Naive thymus-derived CD8-positive, alpha-beta T cell (primary cell): ENCODE measurements around the gene GPS2. TPM values are rescaled to one million over a fixed set of nuclear protein-coding genes. Genes with fewer than 3 reads are reported as not detected.

Experiments
- ATAC-seq, 2 donors: fragments of 150-1000 bp; cut with Tn5 transposase in 1 of 2; sonication (Bioruptor Pico), chemical (Tn5 transposase) in 1 of 2; 1 replicate in 1 of 2; 2 replicates in 1 of 2; pipeline ENCODE4 v1.10.0; 2021; ENCODE audit warnings: mild to moderate bottlenecking in 2 of 2, moderate library complexity in 2 of 2
- POLR2A ChIA-PET: fragments of 350-600 bp; sonication (Branson Sonifier 250); formaldehyde crosslinking; loops from one replicate; lab custom pipeline; 2021; ENCODE audit warnings: antibody characterized with exemption; lab: Charles Lee
- DNase-seq, 10 donors: peaks; one replicate each; pipeline versions ENCODE4 v3.0.0 to v3.0.0-alpha.2; 2020 to 2022
- H3K27ac Mint-ChIP-seq, 10 donors: one replicate each; pipeline ENCODE4 v1.8.0; 2020 to 2022; ENCODE audit warnings: mild to moderate bottlenecking in 10 of 10, mixed read lengths in 10 of 10, moderate library complexity in 4 of 10, inconsistent platforms in 1 of 10
- H3K27me3 Mint-ChIP-seq, 5 donors: one replicate each; pipeline ENCODE4 v1.8.0; 2021 to 2022; ENCODE audit warnings: mixed read lengths in 5 of 5
- H3K36me3 Mint-ChIP-seq, 3 donors: one replicate each; pipeline ENCODE4 v1.8.0; 2020 to 2022; ENCODE audit warnings: mixed read lengths in 3 of 3, mild to moderate bottlenecking in 2 of 3, inconsistent platforms in 1 of 3
- H3K4me1 Mint-ChIP-seq, 4 donors: one replicate each; pipeline ENCODE4 v1.8.0; 2021 to 2022; ENCODE audit warnings: mixed read lengths in 4 of 4
- H3K4me3 Mint-ChIP-seq, 10 donors: one replicate each; pipeline ENCODE4 v1.8.0; 2020 to 2022; ENCODE audit warnings: mild to moderate bottlenecking in 10 of 10, mixed read lengths in 10 of 10, moderate library complexity in 6 of 10, inconsistent platforms in 1 of 10
- H3K9me3 Mint-ChIP-seq, 9 donors: one replicate each; pipeline ENCODE4 v1.8.0; 2020 to 2022; ENCODE audit warnings: mixed read lengths in 9 of 9, mild to moderate bottlenecking in 3 of 9, inconsistent platforms in 1 of 9, moderate library complexity in 1 of 9
- polyA plus RNA-seq, 3 donors: library from polyadenylated mRNA; unstranded; fragments of 300-500 nt; fragmentation: Illumina TruSeq; gene quantifications; one replicate each; pipeline ENCODE4 v1.2.3, GENCODE V29; 2021
- total RNA-seq, 8 experiments: library from RNA in 2 of 8; stranded (reverse) in 2 of 8; gene quantifications; one replicate each; pipeline ENCODE4 v1.2.3 and lab custom pipeline; 2021 to 2026

GPS2 gene
- total and polyA plus RNA-seq, 5 experiments from 2014 or later = 75.7 to 147 (median 107) TPM

DNA sequence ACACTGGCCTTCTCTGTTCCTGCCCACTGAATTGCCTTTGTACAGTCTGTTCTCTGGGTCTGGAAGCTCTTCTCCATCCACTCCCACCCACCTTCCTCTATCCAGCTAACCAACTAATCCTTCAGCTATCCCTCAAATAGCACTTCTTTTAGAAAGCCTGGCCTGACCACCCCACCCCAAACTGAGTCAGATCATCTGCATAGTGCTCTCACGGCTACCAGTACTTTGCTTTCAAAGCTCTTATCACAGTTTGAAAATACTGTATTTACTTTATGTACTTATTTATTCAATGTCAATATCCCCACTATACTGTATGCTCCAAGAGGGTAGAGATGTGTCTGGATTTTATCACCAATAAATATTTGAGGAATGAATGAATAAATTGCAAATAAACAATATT is 48.4 kb downstream of the GPS2 start:
- peaks cover 0 to 11% (median 0%) of the 10 kb centered on the region in 5 donors for H3K27me3 Mint-ChIP-seq
- H3K4me1 Mint-ChIP-seq = peaks cover 17 to 23% (median 20%) of the 10 kb centered on the region in 4 donors
- peak overlapping the region in 1 of 10 donors; percentile 21 for H3K4me3 Mint-ChIP-seq
- POLR2A ChIA-PET = interaction anchor here (1.5 kb wide), 1 partner anchor 14 kb away, joined by 3 read pairs; no protein-coding TSS in a partner anchor
- H3K9me3 Mint-ChIP-seq = no peaks in the 10 kb centered on the region
- ATAC-seq (no peak), DNase-seq (no peak)
- peak overlapping the region in 3 of 10 donors; percentile 22 to 51 (median 27) for H3K27ac Mint-ChIP-seq
- no peaks in the 10 kb centered on the region for H3K36me3 Mint-ChIP-seq

DNA sequence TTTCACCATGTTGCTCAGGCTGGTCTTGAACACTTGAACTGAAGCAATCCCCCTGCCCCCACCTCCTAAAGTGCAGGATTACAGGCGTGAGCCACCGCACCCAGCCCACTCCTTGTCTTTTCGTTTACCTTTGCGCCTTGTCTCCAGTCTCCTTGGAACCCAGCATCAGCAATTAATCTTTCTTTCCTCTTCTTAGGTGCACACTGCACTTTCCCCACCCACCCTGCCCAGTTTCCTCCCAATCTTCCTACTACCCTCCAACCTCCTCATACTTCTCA is 51.4 kb downstream of the GPS2 start:
- peak overlapping the region; percentile 37 to 94 (median 88) for H3K27ac Mint-ChIP-seq
- no peaks in the 10 kb centered on the region for H3K9me3 Mint-ChIP-seq
- peaks cover 0 to 2% (median 0%) of the 10 kb centered on the region in 3 donors for H3K36me3 Mint-ChIP-seq
- POLR2A ChIA-PET = interaction anchor here (0.6 to 3.2 kb wide), 3 partner anchors 32 to 285 kb away, joined by 3 to 9 read pairs (median 4); partner anchors contain the start of genes ACADVL and DLG4
- ATAC-seq (no peak), DNase-seq (no peak)
- H3K4me3 Mint-ChIP-seq = peak overlapping the region in 9 of 10 donors; percentile 86 to 92 (median 88)
- peaks cover 0 to 6% (median 0%) of the 10 kb centered on the region in 5 donors for H3K27me3 Mint-ChIP-seq
- peaks cover 18 to 29% (median 26%) of the 10 kb centered on the region in 4 donors for H3K4me1 Mint-ChIP-seq

DNA sequence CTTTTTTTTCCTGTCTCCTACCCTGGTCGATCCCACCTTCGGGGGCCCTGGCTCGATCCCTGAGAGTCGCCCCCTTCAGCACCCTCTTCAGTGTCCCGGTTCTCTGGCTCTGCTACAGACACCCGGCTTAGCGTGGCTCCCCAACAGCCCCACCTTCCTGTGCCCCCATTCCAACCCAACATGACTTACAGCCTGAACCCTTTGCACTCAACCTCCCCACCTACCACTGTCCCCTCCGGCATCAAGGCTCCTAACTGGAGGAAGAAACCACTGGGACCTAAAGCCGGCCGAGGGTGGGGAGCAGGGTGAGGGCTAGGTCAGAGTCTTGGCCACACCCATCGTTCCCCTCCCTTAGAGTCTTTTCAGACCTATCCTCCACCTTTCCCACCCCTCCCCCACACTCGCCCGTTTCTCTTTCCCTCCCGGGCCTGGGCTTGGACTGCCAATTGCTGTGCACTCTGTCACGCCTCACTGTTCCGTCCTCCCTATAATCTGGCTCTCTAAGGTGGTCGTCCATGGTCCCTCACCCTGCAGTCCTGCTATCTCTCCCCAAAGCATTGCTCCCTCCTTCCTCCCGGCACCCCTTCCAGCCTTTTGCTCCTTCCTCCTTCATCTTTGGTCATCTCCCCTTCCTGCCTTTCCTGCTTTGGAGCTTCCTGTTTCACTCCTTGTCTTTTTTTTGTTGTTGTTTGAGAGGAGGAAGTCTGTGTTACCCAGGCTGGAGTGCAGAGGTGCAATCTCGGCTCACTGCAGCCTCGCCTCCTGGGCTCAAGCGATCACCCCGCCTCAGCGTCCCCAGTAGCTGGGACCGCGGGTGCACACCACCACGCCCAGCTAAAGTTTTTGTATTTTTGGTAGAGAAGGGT is 52.0 kb downstream of the GPS2 start:
- Mint-ChIP-seq H3K36me3 (peaks cover 0 to 8% (median 0%) of the 10 kb centered on the region in 3 donors), H3K4me1 (peaks cover 18 to 29% (median 26%) of the 10 kb centered on the region in 4 donors), H3K9me3 (no peaks in the 10 kb centered on the region), H3K4me3 (peak overlapping the region; percentile 83 to 92 (median 88)), H3K27ac (peak overlapping the region in 9 of 10 donors; percentile 61 to 94 (median 89)), H3K27me3 (peaks cover 0 to 6% (median 0%) of the 10 kb centered on the region in 5 donors)
- ATAC-seq = peak; percentile 22 to 29
- POLR2A ChIA-PET = interaction anchor here (0.6 to 3.2 kb wide), 5 partner anchors 33 to 286 kb away, joined by 3 to 9 read pairs (median 6); partner anchors contain the start of genes ACADVL, ACAP1 and DLG4
- DNase-seq = peak in 4 of 10 donors; percentile 4 to 29 (median 24)

Other genes with a start within 250 kb of the GPS2 start
Only the 30 nearest of the 34 such genes appear.
- not detected for gene ASGR2, start 200.5 kb downstream of the GPS2 start, total RNA-seq
- gene ASGR2, start 200.5 kb downstream of the GPS2 start, polyA plus RNA-seq = not detected
- under 1 TPM; 0.58 to 0.68 TPM for gene ASGR1, start 136.0 kb downstream of the GPS2 start, total RNA-seq
- under 1 TPM in 1 of 3 donors, not detected in 2; 0.23 TPM for gene ASGR1, start 136.0 kb downstream of the GPS2 start, polyA plus RNA-seq
- gene DLG4, start 95.5 kb downstream of the GPS2 start, total RNA-seq = 10 to 100 TPM in 1 of 2 experiments, 1 to 10 TPM in 1; 8.4 to 10.2 TPM
- under 1 TPM; 0.24 to 0.62 (median 0.33) TPM for gene DLG4, start 95.5 kb downstream of the GPS2 start, polyA plus RNA-seq
- 100 to 1,000 TPM; 402 TPM for gene ACADVL, start 95.4 kb downstream of the GPS2 start, total RNA-seq
- gene ACADVL, start 95.4 kb downstream of the GPS2 start, polyA plus RNA-seq = 10 to 100 TPM; 78.8 to 91.2 (median 85.2) TPM
- gene DVL2, start 80.8 kb downstream of the GPS2 start, total RNA-seq = 10 to 100 TPM; 80.7 to 81.5 TPM
- gene DVL2, start 80.8 kb downstream of the GPS2 start, polyA plus RNA-seq = 10 to 100 TPM; 19.3 to 26.5 (median 19.3) TPM
- gene PHF23, start 75.9 kb downstream of the GPS2 start, total RNA-seq = 10 to 100 TPM; 49.9 to 53.9 TPM
- 10 to 100 TPM; 18.1 to 35.7 (median 22.2) TPM for gene PHF23, start 75.9 kb downstream of the GPS2 start, polyA plus RNA-seq
- 100 to 1,000 TPM; 268 to 280 TPM for gene GABARAP, start 72.9 kb downstream of the GPS2 start, total RNA-seq
- gene GABARAP, start 72.9 kb downstream of the GPS2 start, polyA plus RNA-seq = 100 to 1,000 TPM; 799 to 964 (median 817) TPM
- 100 to 1,000 TPM; 138 to 142 TPM for gene CTDNEP1, start 63.6 kb downstream of the GPS2 start, total RNA-seq
- gene CTDNEP1, start 63.6 kb downstream of the GPS2 start, polyA plus RNA-seq = 10 to 100 TPM; 33.6 to 42.3 (median 39.7) TPM
- gene ELP5, start 63.1 kb downstream of the GPS2 start, total RNA-seq = 10 to 100 TPM; 35.1 to 36.1 TPM
- 10 to 100 TPM; 55.5 to 94.0 (median 70.8) TPM for gene ELP5, start 63.1 kb downstream of the GPS2 start, polyA plus RNA-seq
- 1 to 10 TPM; 4.2 to 7.4 TPM for gene CLDN7, start 52.9 kb downstream of the GPS2 start, total RNA-seq
- 1 to 10 TPM; 5.7 to 8.6 (median 7.1) TPM for gene CLDN7, start 52.9 kb downstream of the GPS2 start, polyA plus RNA-seq
- not detected for gene SLC2A4, start 33.6 kb downstream of the GPS2 start, total RNA-seq
- gene SLC2A4, start 33.6 kb downstream of the GPS2 start, polyA plus RNA-seq = not detected
- gene YBX2, start 20.7 kb downstream of the GPS2 start, total RNA-seq = 1 to 10 TPM in 1 of 2 experiments, under 1 TPM in 1; 0.66 to 1.2 TPM
- not detected for gene YBX2, start 20.7 kb downstream of the GPS2 start, polyA plus RNA-seq
- gene EIF5A, start 7.7 kb downstream of the GPS2 start, total RNA-seq = 100 to 1,000 TPM; 308 to 327 TPM
- gene EIF5A, start 7.7 kb downstream of the GPS2 start, polyA plus RNA-seq = 100 to 1,000 TPM; 209 to 690 (median 643) TPM
- gene NEURL4, start 14.0 kb upstream of the GPS2 start, total RNA-seq = 10 to 100 TPM; 74.7 to 82.7 TPM
- gene NEURL4, start 14.0 kb upstream of the GPS2 start, polyA plus RNA-seq = 1 to 10 TPM in 2 of 3 donors, under 1 TPM in 1; 0.90 to 2.7 (median 1.1) TPM
- 100 to 1,000 TPM; 450 to 466 TPM for gene ACAP1, start 21.2 kb upstream of the GPS2 start, total RNA-seq
- gene ACAP1, start 21.2 kb upstream of the GPS2 start, polyA plus RNA-seq = 100 to 1,000 TPM; 246 to 295 (median 283) TPM
- gene KCTD11, start 36.8 kb upstream of the GPS2 start, total RNA-seq = 1 to 10 TPM; 4.6 to 5.0 TPM
- gene KCTD11, start 36.8 kb upstream of the GPS2 start, polyA plus RNA-seq = 1 to 10 TPM; 1.2 to 1.6 (median 1.3) TPM
- gene TMEM95, start 39.8 kb upstream of the GPS2 start, total RNA-seq = not detected
- not detected for gene TMEM95, start 39.8 kb upstream of the GPS2 start, polyA plus RNA-seq
- gene TNK1, start 65.7 kb upstream of the GPS2 start, total RNA-seq = 10 to 100 TPM; 20.8 to 23.1 TPM
- gene TNK1, start 65.7 kb upstream of the GPS2 start, polyA plus RNA-seq = 1 to 10 TPM; 5.8 to 8.5 (median 7.6) TPM
- gene PLSCR3, start 79.2 kb upstream of the GPS2 start, total RNA-seq = 10 to 100 TPM; 75.8 to 79.4 TPM
- gene PLSCR3, start 79.2 kb upstream of the GPS2 start, polyA plus RNA-seq = 100 to 1,000 TPM in 2 of 3 donors, 10 to 100 TPM in 1; 90.5 to 152 (median 125) TPM
- gene TMEM256, start 88.7 kb upstream of the GPS2 start, total RNA-seq = 10 to 100 TPM; 45.4 to 50.9 TPM
- gene TMEM256, start 88.7 kb upstream of the GPS2 start, polyA plus RNA-seq = 10 to 100 TPM; 62.6 to 96.5 (median 81.4) TPM
- 10 to 100 TPM; 12.3 to 14.7 TPM for gene NLGN2, start 92.5 kb upstream of the GPS2 start, total RNA-seq
- under 1 TPM; 0.03 to 0.23 (median 0.08) TPM for gene NLGN2, start 92.5 kb upstream of the GPS2 start, polyA plus RNA-seq
- not detected for gene SPEM1, start 105.0 kb upstream of the GPS2 start, total RNA-seq
- not detected for gene SPEM1, start 105.0 kb upstream of the GPS2 start, polyA plus RNA-seq
- not detected for gene SPEM2, start 110.3 kb upstream of the GPS2 start, total RNA-seq
- gene SPEM2, start 110.3 kb upstream of the GPS2 start, polyA plus RNA-seq = not detected
- gene SPEM3, start 113.5 kb upstream of the GPS2 start, total RNA-seq = not detected
- gene SPEM3, start 113.5 kb upstream of the GPS2 start, polyA plus RNA-seq = not detected
- 10 to 100 TPM; 12.2 to 12.8 TPM for gene TMEM102, start 120.1 kb upstream of the GPS2 start, total RNA-seq
- gene TMEM102, start 120.1 kb upstream of the GPS2 start, polyA plus RNA-seq = 10 to 100 TPM in 2 of 3 donors, 1 to 10 TPM in 1; 9.8 to 19.1 (median 12.1) TPM
- gene FGF11, start 124.2 kb upstream of the GPS2 start, total RNA-seq = 1 to 10 TPM; 2.4 to 3.0 TPM
- gene FGF11, start 124.2 kb upstream of the GPS2 start, polyA plus RNA-seq = under 1 TPM; 0.10 to 0.32 (median 0.22) TPM
- 1 to 10 TPM; 5.4 to 7.3 TPM for gene CHRNB1, start 129.7 kb upstream of the GPS2 start, total RNA-seq
- 10 to 100 TPM; 18.1 to 24.5 (median 24.3) TPM for gene CHRNB1, start 129.7 kb upstream of the GPS2 start, polyA plus RNA-seq
- 100 to 1,000 TPM; 101 to 104 TPM for gene ZBTB4, start 164.3 kb upstream of the GPS2 start, total RNA-seq
- 10 to 100 TPM; 16.8 to 28.4 (median 19.7) TPM for gene ZBTB4, start 164.3 kb upstream of the GPS2 start, polyA plus RNA-seq
- gene SLC35G6, start 166.1 kb upstream of the GPS2 start, total RNA-seq = not detected
- gene SLC35G6, start 166.1 kb upstream of the GPS2 start, polyA plus RNA-seq = not detected
- 100 to 1,000 TPM; 186 to 193 TPM for gene POLR2A, start 169.0 kb upstream of the GPS2 start, total RNA-seq
- gene POLR2A, start 169.0 kb upstream of the GPS2 start, polyA plus RNA-seq = 10 to 100 TPM; 31.1 to 68.0 (median 47.3) TPM